Measurements from ENCODE around the gene NRTN. TPM values are rescaled to one million over a fixed set of nuclear protein-coding genes. Genes with fewer than 3 reads are reported as not detected.

Gene NRTN
- total and polyA plus RNA-seq, 2 of the 13 experiments (the other 11 are each of a cell fraction or from before 2014, with no cell fraction given): 4.1 to 5.3 TPM

DNA sequence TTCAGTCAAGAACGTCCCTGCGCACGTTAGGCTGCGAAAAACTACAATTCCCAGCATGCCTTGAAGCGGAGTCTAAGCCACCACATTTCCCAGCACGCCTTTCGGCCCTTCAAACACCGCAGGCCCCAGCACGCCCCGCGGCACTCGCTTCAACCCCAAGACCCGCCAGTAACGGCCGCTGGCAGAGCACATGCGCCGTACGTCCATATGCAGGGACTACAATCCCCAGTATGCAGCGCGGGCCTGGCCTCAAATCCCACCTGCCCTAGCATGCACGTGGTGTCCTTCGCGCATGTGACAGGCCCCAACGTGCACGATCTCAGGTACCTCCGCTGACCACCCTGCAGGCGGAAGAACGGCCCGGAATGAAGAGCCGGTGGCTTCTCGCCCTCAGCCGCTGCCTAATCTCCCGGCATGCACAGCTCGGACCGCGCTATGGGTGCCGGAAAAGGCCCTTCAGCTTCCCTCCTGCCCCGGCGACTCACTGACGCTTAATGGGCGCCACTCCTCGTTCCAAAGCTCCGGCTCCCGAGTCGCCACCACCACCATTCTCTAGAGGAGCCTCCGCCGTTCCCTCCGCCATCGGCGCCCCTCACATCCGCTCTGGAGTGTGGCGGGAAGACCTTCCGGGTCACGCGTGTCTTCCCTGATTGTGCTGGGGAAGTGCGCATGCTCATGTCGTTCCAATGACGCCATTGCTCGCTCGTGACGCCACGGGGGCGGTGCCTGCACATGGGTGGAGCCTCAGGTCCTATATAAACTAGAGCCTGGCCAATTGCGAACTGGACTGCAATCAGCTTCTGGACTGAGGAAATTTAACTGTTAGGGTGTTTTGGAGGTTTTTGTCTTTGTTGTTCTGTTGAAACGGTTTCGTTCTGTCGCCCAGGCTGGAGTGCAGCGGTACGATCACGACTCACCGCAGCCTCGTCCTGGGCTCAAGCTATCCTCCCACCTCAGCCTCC, 14.0 kb upstream of the NRTN start, which contains the start of gene DUS3L (continued):
- no peak for TF ChIP-seq PTBP1 (IDR thresholded peaks at IDR 0.05; ENCODE audit: low read depth, low read length, poor library complexity, severe bottlenecking)
- peak; percentile 79; the same call in 1 of the 2 replicates for TF ChIP-seq ZNF713 (CRISPR knock-in tag; IDR thresholded peaks at IDR 0.05)
- TF ChIP-seq MBNL3 (CRISPR knock-in tag; conservative IDR thresholded peaks at IDR 0.05): no peak
- peak; percentile 45; the same call in 1 of the 2 replicates for TF ChIP-seq PAX8 (CRISPR knock-in tag; IDR thresholded peaks at IDR 0.05; ENCODE audit: borderline replicate concordance)
- TF ChIP-seq FOSL1 (CRISPR knock-in tag; IDR thresholded peaks at IDR 0.05; ENCODE audit: borderline replicate concordance): no peak
- TF ChIP-seq HOXD1 (CRISPR knock-in tag; IDR thresholded peaks at IDR 0.05): no peak
- TF ChIP-seq ZNF674 (CRISPR knock-in tag; IDR thresholded peaks at IDR 0.05; ENCODE audit: low read depth): no peak
- TF ChIP-seq, protein P1, sequence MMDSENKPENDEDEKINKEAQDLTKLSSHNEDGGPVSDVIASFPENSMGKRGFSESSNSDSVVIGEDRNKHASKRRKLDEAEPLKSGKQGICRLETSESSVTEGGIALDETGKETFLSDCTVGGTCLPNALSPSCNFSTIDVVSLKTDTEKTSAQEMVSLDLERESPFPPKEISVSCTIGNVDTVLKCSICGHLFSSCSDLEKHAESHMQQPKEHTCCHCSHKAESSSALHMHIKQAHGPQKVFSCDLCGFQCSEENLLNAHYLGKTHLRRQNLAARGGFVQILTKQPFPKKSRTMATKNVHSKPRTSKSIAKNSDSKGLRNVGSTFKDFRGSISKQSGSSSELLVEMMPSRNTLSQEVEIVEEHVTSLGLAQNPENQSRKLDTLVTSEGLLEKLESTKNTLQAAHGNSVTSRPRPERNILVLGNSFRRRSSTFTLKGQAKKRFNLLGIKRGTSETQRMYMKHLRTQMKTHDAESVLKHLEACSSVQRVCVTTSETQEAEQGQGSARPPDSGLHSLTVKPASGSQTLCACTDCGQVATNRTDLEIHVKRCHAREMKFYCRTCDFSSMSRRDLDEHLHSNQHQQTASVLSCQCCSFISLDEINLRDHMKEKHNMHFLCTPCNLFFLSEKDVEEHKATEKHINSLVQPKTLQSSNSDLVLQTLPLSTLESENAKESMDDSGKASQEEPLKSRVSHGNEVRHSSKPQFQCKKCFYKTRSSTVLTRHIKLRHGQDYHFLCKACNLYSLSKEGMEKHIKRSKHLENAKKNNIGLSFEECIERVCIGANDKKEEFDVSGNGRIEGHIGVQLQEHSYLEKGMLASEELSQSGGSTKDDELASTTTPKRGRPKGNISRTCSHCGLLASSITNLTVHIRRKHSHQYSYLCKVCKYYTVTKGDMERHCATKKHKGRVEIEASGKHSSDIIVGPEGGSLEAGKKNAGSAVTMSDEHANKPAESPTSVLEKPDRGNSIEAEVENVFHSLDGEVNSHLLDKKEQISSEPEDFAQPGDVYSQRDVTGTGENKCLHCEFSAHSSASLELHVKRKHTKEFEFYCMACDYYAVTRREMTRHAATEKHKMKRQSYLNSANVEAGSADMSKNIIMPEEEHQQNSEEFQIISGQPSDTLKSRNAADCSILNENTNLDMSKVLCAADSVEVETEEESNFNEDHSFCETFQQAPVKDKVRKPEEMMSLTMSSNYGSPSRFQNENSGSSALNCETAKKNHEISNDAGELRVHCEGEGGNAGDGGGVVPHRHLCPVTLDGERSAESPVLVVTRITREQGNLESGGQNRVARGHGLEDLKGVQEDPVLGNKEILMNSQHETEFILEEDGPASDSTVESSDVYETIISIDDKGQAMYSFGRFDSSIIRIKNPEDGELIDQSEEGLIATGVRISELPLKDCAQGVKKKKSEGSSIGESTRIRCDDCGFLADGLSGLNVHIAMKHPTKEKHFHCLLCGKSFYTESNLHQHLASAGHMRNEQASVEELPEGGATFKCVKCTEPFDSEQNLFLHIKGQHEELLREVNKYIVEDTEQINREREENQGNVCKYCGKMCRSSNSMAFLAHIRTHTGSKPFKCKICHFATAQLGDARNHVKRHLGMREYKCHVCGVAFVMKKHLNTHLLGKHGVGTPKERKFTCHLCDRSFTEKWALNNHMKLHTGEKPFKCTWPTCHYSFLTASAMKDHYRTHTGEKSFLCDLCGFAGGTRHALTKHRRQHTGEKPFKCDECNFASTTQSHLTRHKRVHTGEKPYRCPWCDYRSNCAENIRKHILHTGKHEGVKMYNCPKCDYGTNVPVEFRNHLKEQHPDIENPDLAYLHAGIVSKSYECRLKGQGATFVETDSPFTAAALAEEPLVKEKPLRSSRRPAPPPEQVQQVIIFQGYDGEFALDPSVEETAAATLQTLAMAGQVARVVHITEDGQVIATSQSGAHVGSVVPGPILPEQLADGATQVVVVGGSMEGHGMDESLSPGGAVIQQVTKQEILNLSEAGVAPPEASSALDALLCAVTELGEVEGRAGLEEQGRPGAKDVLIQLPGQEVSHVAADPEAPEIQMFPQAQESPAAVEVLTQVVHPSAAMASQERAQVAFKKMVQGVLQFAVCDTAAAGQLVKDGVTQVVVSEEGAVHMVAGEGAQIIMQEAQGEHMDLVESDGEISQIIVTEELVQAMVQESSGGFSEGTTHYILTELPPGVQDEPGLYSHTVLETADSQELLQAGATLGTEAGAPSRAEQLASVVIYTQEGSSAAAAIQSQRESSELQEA (CRISPR knock-in tag; IDR thresholded peaks at IDR 0.05; ENCODE audit: not compliant biosample characterization): peak; percentile 69
- TF ChIP-seq, protein P2, sequence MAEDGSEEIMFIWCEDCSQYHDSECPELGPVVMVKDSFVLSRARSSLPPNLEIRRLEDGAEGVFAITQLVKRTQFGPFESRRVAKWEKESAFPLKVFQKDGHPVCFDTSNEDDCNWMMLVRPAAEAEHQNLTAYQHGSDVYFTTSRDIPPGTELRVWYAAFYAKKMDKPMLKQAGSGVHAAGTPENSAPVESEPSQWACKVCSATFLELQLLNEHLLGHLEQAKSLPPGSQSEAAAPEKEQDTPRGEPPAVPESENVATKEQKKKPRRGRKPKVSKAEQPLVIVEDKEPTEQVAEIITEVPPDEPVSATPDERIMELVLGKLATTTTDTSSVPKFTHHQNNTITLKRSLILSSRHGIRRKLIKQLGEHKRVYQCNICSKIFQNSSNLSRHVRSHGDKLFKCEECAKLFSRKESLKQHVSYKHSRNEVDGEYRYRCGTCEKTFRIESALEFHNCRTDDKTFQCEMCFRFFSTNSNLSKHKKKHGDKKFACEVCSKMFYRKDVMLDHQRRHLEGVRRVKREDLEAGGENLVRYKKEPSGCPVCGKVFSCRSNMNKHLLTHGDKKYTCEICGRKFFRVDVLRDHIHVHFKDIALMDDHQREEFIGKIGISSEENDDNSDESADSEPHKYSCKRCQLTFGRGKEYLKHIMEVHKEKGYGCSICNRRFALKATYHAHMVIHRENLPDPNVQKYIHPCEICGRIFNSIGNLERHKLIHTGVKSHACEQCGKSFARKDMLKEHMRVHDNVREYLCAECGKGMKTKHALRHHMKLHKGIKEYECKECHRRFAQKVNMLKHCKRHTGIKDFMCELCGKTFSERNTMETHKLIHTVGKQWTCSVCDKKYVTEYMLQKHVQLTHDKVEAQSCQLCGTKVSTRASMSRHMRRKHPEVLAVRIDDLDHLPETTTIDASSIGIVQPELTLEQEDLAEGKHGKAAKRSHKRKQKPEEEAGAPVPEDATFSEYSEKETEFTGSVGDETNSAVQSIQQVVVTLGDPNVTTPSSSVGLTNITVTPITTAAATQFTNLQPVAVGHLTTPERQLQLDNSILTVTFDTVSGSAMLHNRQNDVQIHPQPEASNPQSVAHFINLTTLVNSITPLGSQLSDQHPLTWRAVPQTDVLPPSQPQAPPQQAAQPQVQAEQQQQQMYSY (CRISPR knock-in tag; IDR thresholded peaks at IDR 0.05): 0 out of 2 replicates have a peak, but pooled peaks have one; percentile 37
- TF ChIP-seq, protein P3, sequence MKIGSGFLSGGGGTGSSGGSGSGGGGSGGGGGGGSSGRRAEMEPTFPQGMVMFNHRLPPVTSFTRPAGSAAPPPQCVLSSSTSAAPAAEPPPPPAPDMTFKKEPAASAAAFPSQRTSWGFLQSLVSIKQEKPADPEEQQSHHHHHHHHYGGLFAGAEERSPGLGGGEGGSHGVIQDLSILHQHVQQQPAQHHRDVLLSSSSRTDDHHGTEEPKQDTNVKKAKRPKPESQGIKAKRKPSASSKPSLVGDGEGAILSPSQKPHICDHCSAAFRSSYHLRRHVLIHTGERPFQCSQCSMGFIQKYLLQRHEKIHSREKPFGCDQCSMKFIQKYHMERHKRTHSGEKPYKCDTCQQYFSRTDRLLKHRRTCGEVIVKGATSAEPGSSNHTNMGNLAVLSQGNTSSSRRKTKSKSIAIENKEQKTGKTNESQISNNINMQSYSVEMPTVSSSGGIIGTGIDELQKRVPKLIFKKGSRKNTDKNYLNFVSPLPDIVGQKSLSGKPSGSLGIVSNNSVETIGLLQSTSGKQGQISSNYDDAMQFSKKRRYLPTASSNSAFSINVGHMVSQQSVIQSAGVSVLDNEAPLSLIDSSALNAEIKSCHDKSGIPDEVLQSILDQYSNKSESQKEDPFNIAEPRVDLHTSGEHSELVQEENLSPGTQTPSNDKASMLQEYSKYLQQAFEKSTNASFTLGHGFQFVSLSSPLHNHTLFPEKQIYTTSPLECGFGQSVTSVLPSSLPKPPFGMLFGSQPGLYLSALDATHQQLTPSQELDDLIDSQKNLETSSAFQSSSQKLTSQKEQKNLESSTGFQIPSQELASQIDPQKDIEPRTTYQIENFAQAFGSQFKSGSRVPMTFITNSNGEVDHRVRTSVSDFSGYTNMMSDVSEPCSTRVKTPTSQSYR (CRISPR knock-in tag; IDR thresholded peaks at IDR 0.05; ENCODE audit: borderline replicate concordance): 0 out of 2 replicates have a peak, but pooled peaks have one; percentile 22
- no peak for TF ChIP-seq CHD2 (IDR thresholded peaks at IDR 0.05; ENCODE audit: low read depth, low read length)
- peak; percentile 94 for TF ChIP-seq REPIN1 (CRISPR knock-in tag; IDR thresholded peaks at IDR 0.05; ENCODE audit: borderline replicate concordance, low read depth)
